HL-60 (cell line): Measurements from ENCODE around the gene PRR13.

ENCODE experiments used
- DNase-seq, 2 experiments: peaks; one replicate each; pipeline ENCODE4 v3.0.0-alpha.2; 2010 to 2020; ENCODE audit warnings: low read depth in 1 of 2, low spot score in 1 of 2
- H3K27ac ChIP-seq: fragments of 250-450 bp; sonication (Bioruptor Pico); replicated peaks from 2 replicates; pipeline ENCODE4 v1.5.1; 2020; ENCODE audit warnings: mild to moderate bottlenecking, moderate library complexity
- H3K27me3 ChIP-seq: fragments of 250-450 bp; sonication (Bioruptor Pico); 2 replicates; pipeline ENCODE4 v1.5.1; 2021; ENCODE audit warnings: mild to moderate bottlenecking, moderate library complexity; ENCODE audit not compliant: insufficient read depth, poor library complexity, severe bottlenecking
- H3K4me3 ChIP-seq: replicated peaks from 2 replicates; pipeline ENCODE4 v1.5.1; 2011; ENCODE audit warnings: mild to moderate bottlenecking, control low read depth, low read length; ENCODE audit not compliant: insufficient read depth
- CTCF ChIP-seq: IDR thresholded peaks from one replicate; pipeline ENCODE4 v1.5.1; 2011; ENCODE audit warnings: low read length, control low read depth, inconsistent platforms; ENCODE audit not compliant: insufficient read depth
- GABPA ChIP-seq: IDR thresholded peaks from 2 replicates; pipeline ENCODE4 v1.6.1; 2012; ENCODE audit warnings: low read depth
- POLR2AphosphoS5 ChIP-seq: IDR thresholded peaks from 2 replicates; pipeline ENCODE4 v1.6.1; 2012; ENCODE audit warnings: low read depth
- REST ChIP-seq: IDR thresholded peaks from 2 replicates; pipeline ENCODE4 v1.6.1; 2012; ENCODE audit warnings: low read depth; ENCODE audit not compliant: insufficient replicate concordance
- SPI1 ChIP-seq: IDR thresholded peaks from 2 replicates; pipeline ENCODE4 v1.6.1; 2012; ENCODE audit warnings: low read depth, mild to moderate bottlenecking, borderline replicate concordance

The PRR13 gene

GRCh38 chr12:53452159-53453077 is 10.9 kb downstream of the PRR13 start:
- DNase-seq = peak; percentile 70 to 78
- H3K27ac ChIP-seq = peak overlapping the region; percentile 97
- no peaks in the 10 kb centered on the region for H3K27me3 ChIP-seq
- TF ChIP-seq SPI1 = no peak
- peak; percentile 86 for TF ChIP-seq POLR2AphosphoS5
- no peak for TF ChIP-seq REST
- no peak for TF ChIP-seq CTCF
- peak overlapping the region; percentile 79 for H3K4me3 ChIP-seq

GRCh38 chr12:53453953-53454640 is 12.6 kb downstream of the PRR13 start:
- peak overlapping the region; percentile 79; the same call in 1 of the 2 replicates for H3K4me3 ChIP-seq
- peak overlapping the region; percentile 97 for H3K27ac ChIP-seq
- H3K27me3 ChIP-seq = no peaks in the 10 kb centered on the region
- DNase-seq = no peak
- no peak for TF ChIP-seq GABPA
- TF ChIP-seq CTCF = no peak

- DNase-seq = no peak
- TF ChIP-seq POLR2AphosphoS5 = no peak
- TF ChIP-seq SPI1 = no peak
- no peak for TF ChIP-seq REST
- no peak for TF ChIP-seq GABPA
- no peak for TF ChIP-seq CTCF
- no peak overlapping the region for H3K27ac ChIP-seq
These were observed 13.2 kb downstream of the PRR13 start for GRCh38 chr12:53454707-53455106.

More at GRCh38 chr12:53454707-53455106, 13.2 kb downstream of the PRR13 start:
- Histone ChIP-seq H3K27me3 (no peaks in the 10 kb centered on the region), H3K4me3 (no peak overlapping the region)
